Endothelial cell (in vitro differentiated cells): ENCODE measurements around the gene ITGBL1. TPM values are rescaled to one million over a fixed set of nuclear protein-coding genes. Genes with fewer than 3 reads are reported as not detected.

Experiments
- DNase-seq: peaks from one replicate; pipeline ENCODE4 v3.0.0; 2021; ENCODE audit warnings: low spot score
- H3K27ac Mint-ChIP-seq: one replicate; pipeline ENCODE4 v1.8.0; 2021; ENCODE audit warnings: mixed read lengths, inconsistent platforms; ENCODE audit not compliant: unreplicated experiment
- H3K27me3 Mint-ChIP-seq: one replicate; pipeline ENCODE4 v1.8.0; 2021; ENCODE audit warnings: mild to moderate bottlenecking, moderate library complexity, mixed read lengths, inconsistent platforms; ENCODE audit not compliant: unreplicated experiment
- H3K36me3 Mint-ChIP-seq: one replicate; pipeline ENCODE4 v1.8.0; 2021; ENCODE audit warnings: mild to moderate bottlenecking, low read depth, mixed read lengths, inconsistent platforms; ENCODE audit not compliant: unreplicated experiment
- H3K4me1 Mint-ChIP-seq: one replicate; pipeline ENCODE4 v1.8.0; 2021; ENCODE audit warnings: mild to moderate bottlenecking, mixed read lengths, inconsistent platforms; ENCODE audit not compliant: unreplicated experiment
- H3K4me3 Mint-ChIP-seq: one replicate; pipeline ENCODE4 v1.8.0; 2021; ENCODE audit warnings: mild to moderate bottlenecking, mixed read lengths, inconsistent platforms; ENCODE audit not compliant: unreplicated experiment
- H3K9me3 Mint-ChIP-seq: one replicate; pipeline ENCODE4 v1.8.0; 2021; ENCODE audit warnings: mixed read lengths, inconsistent platforms; ENCODE audit not compliant: unreplicated experiment
- CTCF ChIP-seq: fragments of 200-600 bp; sonication (generic); IDR thresholded peaks from one replicate; pipeline ENCODE4 v1.5.0; 2021; ENCODE audit warnings: antibody characterized with exemption; ENCODE audit not compliant: unreplicated experiment
- total RNA-seq: library from RNA; stranded (reverse); fragmentation: NEBNext Ultra II Directional; extraction: Animal tissue kit (Norgen Biotek cat#: 25700); gene quantifications from one replicate; pipeline ENCODE4 v1.2.1, GENCODE V29; 2021; ENCODE audit not compliant: unreplicated experiment

The ITGBL1 gene
- total RNA-seq, 1 donor from 2014 or later = not detected

GRCh38 chr13:101423872-101424271 lies 28.6 kb upstream of the ITGBL1 start:
- Mint-ChIP-seq H3K9me3 (no peaks in the 10 kb centered on the region), H3K4me3 (no peak overlapping the region), H3K27ac (no peak overlapping the region), H3K36me3 (no peaks in the 10 kb centered on the region), H3K27me3 (peaks cover 1% of the 10 kb centered on the region), H3K4me1 (no peaks in the 10 kb centered on the region)
- no peak for DNase-seq
- no peak for TF ChIP-seq CTCF

- Mint-ChIP-seq H3K4me3 (no peak overlapping the region), H3K9me3 (no peaks in the 10 kb centered on the region), H3K27ac (no peak overlapping the region), H3K27me3 (no peaks in the 10 kb centered on the region), H3K36me3 (no peaks in the 10 kb centered on the region), H3K4me1 (no peaks in the 10 kb centered on the region)
- no peak for DNase-seq
- no peak for TF ChIP-seq CTCF
Measured at GRCh38 chr13:101424381-101425155, 27.9 kb upstream of the ITGBL1 start.

GRCh38 chr13:101425156-101425471 lies 27.4 kb upstream of the ITGBL1 start:
- no peak for DNase-seq
- H3K9me3 Mint-ChIP-seq = no peaks in the 10 kb centered on the region

GRCh38 chr13:101425623-101426022 lies 26.9 kb upstream of the ITGBL1 start:
- H3K36me3 Mint-ChIP-seq = no peaks in the 10 kb centered on the region
- H3K4me1 Mint-ChIP-seq = no peaks in the 10 kb centered on the region
- H3K9me3 Mint-ChIP-seq = no peaks in the 10 kb centered on the region
- no peak overlapping the region for H3K27ac Mint-ChIP-seq
- H3K4me3 Mint-ChIP-seq = no peak overlapping the region
- no peak for TF ChIP-seq CTCF
- no peak for DNase-seq
- H3K27me3 Mint-ChIP-seq = no peaks in the 10 kb centered on the region

More at GRCh38 chr13:101425156-101425471, 27.4 kb upstream of the ITGBL1 start:
- no peak for TF ChIP-seq CTCF
- no peaks in the 10 kb centered on the region for H3K27me3 Mint-ChIP-seq
- no peak overlapping the region for H3K4me3 Mint-ChIP-seq
- no peak overlapping the region for H3K27ac Mint-ChIP-seq
- H3K4me1 Mint-ChIP-seq = no peaks in the 10 kb centered on the region
- H3K36me3 Mint-ChIP-seq = no peaks in the 10 kb centered on the region

GRCh38 chr13:101429733-101430132 lies 22.7 kb upstream of the ITGBL1 start:
- TF ChIP-seq CTCF = no peak
- no peak overlapping the region for H3K4me3 Mint-ChIP-seq
- H3K27ac Mint-ChIP-seq = no peak overlapping the region
- H3K9me3 Mint-ChIP-seq = no peaks in the 10 kb centered on the region
- no peaks in the 10 kb centered on the region for H3K4me1 Mint-ChIP-seq
- no peak for DNase-seq
- H3K36me3 Mint-ChIP-seq = no peaks in the 10 kb centered on the region
- H3K27me3 Mint-ChIP-seq = no peaks in the 10 kb centered on the region
